Measurements from ENCODE around the gene RFWD3. TPM values are rescaled to one million over a fixed set of nuclear protein-coding genes. Genes with fewer than 3 reads are reported as not detected.

The RFWD3 gene
- total and polyA plus RNA-seq, 2 of the 13 experiments (the other 11 are each of a cell fraction or from before 2014, with no cell fraction given): 23.4 to 62.6 TPM

- peak; percentile 82 for TF ChIP-seq PAXIP1 (CRISPR knock-in tag; conservative IDR thresholded peaks at IDR 0.05)
- TF ChIP-seq ARID3A (IDR thresholded peaks at IDR 0.05; ENCODE audit: low read depth, low read length): peak; percentile 75; the same call in 1 of the 2 replicates
- TF ChIP-seq FOXA1 (IDR thresholded peaks at IDR 0.05): no peak; the same call in 1 of the 2 replicates
- peak; percentile 79 for TF ChIP-seq FOXA1 (CRISPR knock-in tag; IDR thresholded peaks at IDR 0.05)
- TF ChIP-seq MED1 (CRISPR knock-in tag; IDR thresholded peaks at IDR 0.05): peak; percentile 32; the same call in 1 of the 2 replicates
- TF ChIP-seq ZNF33B (CRISPR knock-in tag; IDR thresholded peaks at IDR 0.05): no peak
- peak; percentile 30; the same call in 1 of the 2 replicates for TF ChIP-seq ELF3 (CRISPR knock-in tag; IDR thresholded peaks at IDR 0.05)
- TF ChIP-seq SOX13 (IDR thresholded peaks at IDR 0.05): no peak
- peak in 1 of 2 experiments; percentile 52; a peak in 1 of 4 replicates for TF ChIP-seq SOX13 (CRISPR knock-in tag; conservative IDR thresholded peaks at IDR 0.05 in 1 of 2, IDR thresholded peaks at IDR 0.05 in 1 of 2)
- no peak for TF ChIP-seq PAX8 (CRISPR knock-in tag; IDR thresholded peaks at IDR 0.05; ENCODE audit: borderline replicate concordance)
- TF ChIP-seq ZBTB26 (CRISPR knock-in tag; IDR thresholded peaks at IDR 0.05; ENCODE audit: borderline replicate concordance): no peak
- TF ChIP-seq FOXP4 (CRISPR knock-in tag; IDR thresholded peaks at IDR 0.05): peak; percentile 74
- TF ChIP-seq ZNF12 (CRISPR knock-in tag; IDR thresholded peaks at IDR 0.05): 0 out of 2 replicates have a peak, but pooled peaks have one; percentile 29
- peak; percentile 54; the same call in 1 of the 2 replicates for TF ChIP-seq ZNF503 (CRISPR knock-in tag; IDR thresholded peaks at IDR 0.05)
- 0 out of 2 replicates have a peak, but pooled peaks have one; percentile 57 for TF ChIP-seq ZNF816 (CRISPR knock-in tag; IDR thresholded peaks at IDR 0.05; ENCODE audit: borderline replicate concordance)
Observed at GRCh38 chr16:74635303-74635702, 31.4 kb downstream of the RFWD3 start (continued).

Data from HepG2 (cell line).